NCI-H82 treated with DMSO at 0.1 percent for 48 hours (cell line): Measurements from ENCODE around the gene ATP2C1.
"Not testable (repeated sequence)": the region's sequence is repeated elsewhere in the genome, so short reads cannot be mapped to it uniquely, and the experiment has no call there.

Experiments used
- DNase-seq: peaks from one replicate; lab custom pipeline; 2025; ENCODE audit not compliant: unreplicated experiment; lab: John Stamatoyannopoulos, UW

ATP2C1 gene

DNA sequence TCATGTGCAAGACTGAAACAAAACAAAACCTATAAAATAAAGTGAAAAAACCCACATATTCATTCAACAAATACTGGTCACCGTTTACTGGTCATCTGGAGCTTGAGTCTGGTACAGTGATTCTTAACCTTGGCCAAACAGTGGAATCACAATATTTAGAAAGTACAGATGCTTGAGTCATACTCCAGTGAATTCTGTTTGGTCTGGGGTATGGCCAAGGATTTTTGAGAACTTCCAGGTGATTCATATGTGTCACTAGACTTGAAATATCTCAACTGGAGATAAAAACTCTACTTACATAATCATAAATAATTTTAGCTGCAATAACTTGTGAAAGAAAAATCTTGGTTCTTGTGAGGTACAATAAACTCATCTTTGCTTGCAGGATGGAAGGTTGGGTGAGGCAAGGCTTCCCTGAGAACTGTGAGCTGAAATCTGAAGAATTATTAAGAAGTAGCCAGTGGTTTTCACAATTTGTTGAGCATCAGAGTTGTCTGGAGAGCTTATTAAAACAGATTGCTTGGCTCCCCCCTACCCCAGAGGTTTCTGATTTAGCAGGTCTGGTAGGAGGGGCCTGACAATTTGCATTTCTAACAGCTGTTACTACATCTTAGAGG is 142.4 kb downstream of the ATP2C1 start:
- DNase-seq = no peak

DNA sequence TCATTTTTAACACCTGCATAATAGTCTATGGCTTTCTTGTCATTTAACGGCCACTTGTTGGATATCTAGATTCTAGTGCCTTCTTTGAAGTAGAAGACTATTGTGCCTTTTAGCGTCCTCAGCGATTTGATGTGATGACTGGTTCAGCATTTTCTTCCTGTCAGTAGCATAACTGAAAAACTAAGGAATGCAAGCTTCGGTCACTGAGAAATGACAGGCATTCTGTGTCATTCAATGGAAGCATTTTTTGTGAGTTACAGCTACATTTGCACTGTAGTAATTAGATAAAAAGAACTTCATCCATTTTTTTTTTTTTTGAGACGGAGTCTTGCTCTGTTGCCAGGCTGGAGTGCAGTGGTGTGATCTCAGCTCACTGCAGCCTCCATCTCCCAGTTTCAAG is 143.1 kb downstream of the ATP2C1 start:
- no peak for DNase-seq

DNA sequence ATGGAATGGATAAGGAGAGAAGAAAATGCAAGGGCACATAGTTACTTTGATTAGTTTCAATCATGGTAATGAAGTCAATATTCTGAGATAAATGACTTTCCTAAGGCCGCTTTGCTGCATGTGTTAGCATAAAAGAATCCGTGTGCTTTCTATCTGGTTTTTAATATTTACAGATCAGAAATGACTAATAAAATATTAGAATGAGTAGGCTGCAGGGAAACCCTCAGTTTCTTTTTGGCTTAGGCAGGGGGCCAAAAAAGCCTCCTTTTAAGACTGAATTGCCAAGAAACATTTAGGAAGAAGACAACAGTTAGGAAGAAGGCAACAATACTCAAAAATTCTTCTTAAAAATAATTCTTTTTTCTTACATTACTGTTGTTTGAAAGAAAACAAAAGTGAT is 144.4 kb downstream of the ATP2C1 start:
- DNase-seq = no peak

DNA sequence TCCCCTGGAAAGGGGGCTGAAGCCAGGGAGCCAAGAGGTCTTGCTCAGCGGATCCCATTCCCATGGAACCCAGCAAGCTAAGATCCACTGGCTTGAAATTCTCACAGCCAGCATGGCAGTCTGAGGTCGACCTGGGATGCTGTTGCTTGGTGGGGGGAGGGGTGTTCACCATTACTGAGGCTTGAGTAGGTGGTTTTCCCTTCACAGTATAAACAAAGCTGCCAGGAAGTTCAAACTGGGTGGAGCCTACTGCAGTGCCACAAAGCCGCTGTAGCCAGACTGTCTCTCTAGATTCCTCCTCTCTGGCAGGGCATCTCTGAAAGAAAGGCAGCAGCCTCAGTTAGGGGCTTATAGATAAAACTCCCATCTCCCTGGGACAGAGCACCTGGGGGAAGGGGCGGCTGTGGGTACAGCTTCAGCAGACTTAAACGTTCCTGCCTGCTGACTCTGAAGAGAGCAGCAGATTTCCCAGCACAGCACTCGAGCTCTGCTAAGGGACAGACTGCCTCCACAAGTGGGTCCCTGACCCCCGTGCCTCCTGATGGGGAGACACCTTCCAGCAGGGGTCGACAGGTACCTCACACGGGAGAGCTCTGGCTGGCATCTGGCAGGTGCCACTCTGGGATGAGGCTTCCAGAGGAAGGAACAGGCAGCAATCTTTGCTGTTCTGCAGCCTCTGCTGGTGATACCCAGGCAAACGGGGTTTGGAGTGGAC is 148.5 kb downstream of the ATP2C1 start:
- not testable (repeated sequence) for DNase-seq

DNA sequence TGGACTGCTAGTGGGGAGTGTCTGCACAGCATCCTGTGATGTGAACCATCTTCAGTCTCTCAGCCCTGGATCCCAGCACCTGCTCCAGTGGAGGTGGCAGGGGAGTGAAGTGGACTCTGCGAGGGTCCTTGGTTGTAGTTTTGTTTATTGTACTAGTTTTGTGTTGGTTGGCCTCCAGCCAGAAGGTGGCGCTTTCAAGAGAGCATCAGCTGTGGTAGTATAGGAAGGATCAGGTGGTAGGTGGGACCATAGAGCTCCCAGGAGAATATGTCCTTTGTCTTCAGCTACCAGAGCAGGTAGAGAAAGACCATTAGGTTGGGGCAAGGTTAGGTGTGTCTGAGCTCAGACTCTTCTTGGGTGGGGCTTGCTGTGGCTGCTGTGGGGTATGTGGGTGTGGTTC is 153.7 kb downstream of the ATP2C1 start:
- DNase-seq = no peak

DNA sequence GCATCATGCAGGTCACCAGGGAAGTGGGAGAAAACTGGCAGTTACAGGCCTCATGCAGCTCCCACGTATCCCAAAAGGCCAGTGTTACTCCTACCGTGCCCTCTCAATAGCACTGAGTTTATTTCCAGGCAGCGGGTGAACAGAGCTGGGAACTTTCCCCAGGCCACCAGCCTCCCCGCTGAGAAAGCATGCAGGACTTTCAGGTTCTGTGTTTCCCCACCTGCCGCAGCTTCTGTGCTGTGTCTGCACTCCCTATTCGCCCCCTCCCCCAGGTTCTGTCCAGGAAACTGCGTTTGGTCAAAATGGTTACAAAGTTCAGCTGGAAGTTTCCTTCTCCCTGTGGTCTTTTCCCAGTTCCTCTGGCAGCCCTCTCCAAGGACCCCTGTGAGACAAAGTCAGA is 154.1 kb downstream of the ATP2C1 start:
- DNase-seq = no peak

DNA sequence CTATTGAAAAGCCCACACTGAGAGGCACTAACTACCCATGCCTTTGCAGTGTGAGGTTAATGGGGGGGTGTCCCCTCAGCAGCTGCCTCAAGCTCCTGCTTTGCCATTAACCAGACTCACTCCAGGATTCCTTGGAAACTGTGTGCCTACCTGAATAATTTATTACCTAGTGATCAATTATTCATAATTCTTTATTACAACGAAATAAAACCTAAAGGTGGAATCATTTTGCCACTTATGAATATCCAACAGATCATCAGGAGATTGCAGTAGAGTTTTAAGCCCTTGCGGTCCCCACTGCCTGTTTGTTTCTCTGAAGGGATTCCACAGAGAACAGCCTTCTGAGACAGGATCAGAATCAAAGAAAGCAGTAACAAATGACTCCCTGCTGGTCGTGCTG is 156.1 kb downstream of the ATP2C1 start:
- no peak for DNase-seq

DNA sequence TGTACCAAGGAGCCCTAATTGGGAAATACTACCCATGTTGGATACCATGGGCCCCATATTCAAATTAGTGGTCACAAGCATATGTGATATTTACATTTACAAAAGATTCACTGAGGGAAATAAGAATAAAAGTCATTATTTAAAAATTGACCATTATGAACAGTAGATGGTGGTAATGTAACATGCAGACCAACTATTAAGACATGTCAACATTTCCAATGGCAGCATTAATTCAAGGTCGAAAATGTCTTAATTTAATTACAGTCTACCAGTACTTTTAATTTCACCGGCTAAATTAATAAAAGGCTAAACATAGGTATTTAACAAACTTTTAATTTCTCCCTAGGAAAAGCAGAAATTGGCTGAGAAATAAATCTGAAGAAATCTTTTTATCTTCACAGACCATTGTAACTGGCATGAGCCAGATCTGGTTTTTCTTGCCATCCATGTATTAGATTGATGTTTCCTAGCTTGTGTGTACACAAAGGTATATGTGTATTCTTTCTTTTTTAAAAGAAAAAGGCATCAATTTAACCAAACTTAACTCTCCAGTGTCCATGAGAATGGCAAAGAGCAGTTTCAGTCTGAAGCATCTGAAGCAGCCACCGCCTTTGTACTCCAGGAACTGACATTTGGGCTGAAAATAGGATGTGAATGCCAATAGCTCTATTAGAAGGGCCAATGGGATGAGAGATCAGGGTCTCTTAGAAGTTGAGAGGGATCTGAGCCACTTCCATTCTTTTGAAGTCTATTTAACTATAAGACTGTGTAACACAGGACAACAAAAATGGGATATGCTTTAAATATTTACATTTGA is 159.4 kb downstream of the ATP2C1 start:
- DNase-seq = no peak
